Esophagus (tissue), 2 donors: ENCODE results near the gene TLN1. TPM values are rescaled to one million over a fixed set of nuclear protein-coding genes. Genes with fewer than 3 reads are reported as not detected.

Experiments used
- polyA plus RNA-seq, 2 donors: library from polyadenylated mRNA; stranded (reverse); fragments of 200-250 nt; gene quantifications; one replicate each; pipeline ENCODE4 v1.2.3, GENCODE V29; 2013
- donor health status: healthy with polysubstance abuse.
- donor health status: Bipolar disorder and iron deficiency.

Gene TLN1
- polyA plus RNA-seq, 2 donors = 53.2 to 89.5 TPM

Other genes starting within 250 kb of the TLN1 start
- 10 to 100 TPM in 1 of 2 donors, 1 to 10 TPM in 1; 7.3 to 27.2 TPM for gene RUSC2, start 242.1 kb downstream of the TLN1 start, polyA plus RNA-seq
- gene TESK1, start 126.9 kb downstream of the TLN1 start, polyA plus RNA-seq = 10 to 100 TPM; 15.3 to 22.7 TPM
- gene CD72, start 113.8 kb downstream of the TLN1 start, polyA plus RNA-seq = under 1 TPM; 0.26 to 0.29 TPM
- gene SIT1, start 81.3 kb downstream of the TLN1 start, polyA plus RNA-seq = under 1 TPM; 0.75 to 0.88 TPM
- 100 to 1,000 TPM in 1 of 2 donors, 1 to 10 TPM in 1; 3.3 to 333 TPM for gene RMRP, start 74.2 kb downstream of the TLN1 start, polyA plus RNA-seq
- gene CCDC107, start 73.9 kb downstream of the TLN1 start, polyA plus RNA-seq = 10 to 100 TPM; 17.3 to 21.1 TPM
- gene ARHGEF39, start 67.0 kb downstream of the TLN1 start, polyA plus RNA-seq = 1 to 10 TPM; 2.4 to 4.0 TPM
- under 1 TPM; 0.18 to 0.94 TPM for gene CA9, start 58.3 kb downstream of the TLN1 start, polyA plus RNA-seq
- 1,000 to 10,000 TPM; 1,007 to 1,288 TPM for gene TPM2, start 42.3 kb downstream of the TLN1 start, polyA plus RNA-seq
- 10 to 100 TPM; 10.5 to 13.6 TPM for gene CREB3, start 471 bp upstream of the TLN1 start, polyA plus RNA-seq
- gene GBA2, start 17.0 kb upstream of the TLN1 start, polyA plus RNA-seq = 10 to 100 TPM; 26.7 to 45.8 TPM
- gene RGP1, start 17.1 kb upstream of the TLN1 start, polyA plus RNA-seq = 1 to 10 TPM; 5.3 to 6.3 TPM
- gene MSMP, start 22.1 kb upstream of the TLN1 start, polyA plus RNA-seq = under 1 TPM in 1 of 2 donors, not detected in 1; 0.06 TPM
- gene NPR2, start 59.4 kb upstream of the TLN1 start, polyA plus RNA-seq = 1 to 10 TPM; 3.8 to 5.1 TPM
- under 1 TPM; 0.52 to 0.57 TPM for gene SPAG8, start 80.1 kb upstream of the TLN1 start, polyA plus RNA-seq
- gene HINT2, start 82.8 kb upstream of the TLN1 start, polyA plus RNA-seq = 10 to 100 TPM; 43.1 to 45.0 TPM
- not detected for gene FAM221B, start 96.5 kb upstream of the TLN1 start, polyA plus RNA-seq
- gene TMEM8B, start 97.0 kb upstream of the TLN1 start, polyA plus RNA-seq = 1 to 10 TPM; 2.2 to 3.0 TPM
- gene OR13J1, start 138.2 kb upstream of the TLN1 start, polyA plus RNA-seq = not detected
- under 1 TPM; 0.61 to 0.94 TPM for gene HRCT1, start 174.0 kb upstream of the TLN1 start, polyA plus RNA-seq
- under 1 TPM; 0.29 to 0.33 TPM for gene SPAAR, start 177.3 kb upstream of the TLN1 start, polyA plus RNA-seq
- not detected for gene OR2S2, start 226.0 kb upstream of the TLN1 start, polyA plus RNA-seq